GM23248 (cell line): ENCODE data around the gene KCTD2. TPM values are rescaled to one million over a fixed set of nuclear protein-coding genes. Genes with fewer than 3 reads are reported as not detected.

Experiments
- DNase-seq: peaks from one replicate; pipeline ENCODE4 v3.0.0-alpha.2; 2015
- H2AFZ ChIP-seq: fragments of 200-600 bp; sonication (generic); 2 replicates; pipeline ENCODE4 v1.6.1; 2016; ENCODE audit warnings: antibody characterized with exemption
- H3F3A ChIP-seq: fragments of 200-600 bp; sonication (generic); 2 replicates; pipeline ENCODE4 v1.6.1; 2016; ENCODE audit warnings: mild to moderate bottlenecking, antibody characterized with exemption, mixed run types; ENCODE audit not compliant: insufficient read depth
- H3K27ac ChIP-seq: fragments of 200-600 bp; sonication (generic); 2 replicates; pipeline ENCODE4 v1.5.1; 2016; ENCODE audit warnings: mild to moderate bottlenecking
- H3K27me3 ChIP-seq: fragments of 200-600 bp; sonication (generic); replicated peaks from 2 replicates; pipeline ENCODE4 v1.6.1; 2016; ENCODE audit warnings: mild to moderate bottlenecking; ENCODE audit not compliant: insufficient read depth
- H3K36me3 ChIP-seq: fragments of 200-600 bp; sonication (generic); 2 replicates; pipeline ENCODE4 v1.6.1; 2016; ENCODE audit warnings: low read depth, mild to moderate bottlenecking
- H3K4me1 ChIP-seq: fragments of 200-600 bp; sonication (generic); 2 replicates; pipeline ENCODE4 v1.6.1; 2016; ENCODE audit warnings: mild to moderate bottlenecking; ENCODE audit not compliant: insufficient read depth
- H3K4me2 ChIP-seq: fragments of 200-600 bp; sonication (generic); one replicate; pipeline ENCODE4 v1.6.1; 2016; ENCODE audit warnings: mild to moderate bottlenecking; ENCODE audit not compliant: unreplicated experiment
- H3K4me3 ChIP-seq: fragments of 200-600 bp; sonication (generic); 2 replicates; pipeline ENCODE4 v1.5.1; 2016; ENCODE audit warnings: mild to moderate bottlenecking
- H3K79me2 ChIP-seq: fragments of 200-600 bp; sonication (generic); 2 replicates; pipeline ENCODE4 v1.6.1; 2016; ENCODE audit warnings: mild to moderate bottlenecking; ENCODE audit not compliant: insufficient read depth
- H3K9ac ChIP-seq: fragments of 200-600 bp; sonication (generic); 2 replicates; pipeline ENCODE4 v1.6.1; 2016; ENCODE audit warnings: mild to moderate bottlenecking
- H3K9me2 ChIP-seq: fragments of 200-600 bp; sonication (generic); 2 replicates; pipeline ENCODE4 v1.6.1; 2016; ENCODE audit warnings: mixed run types, mild to moderate bottlenecking, moderate library complexity; ENCODE audit not compliant: insufficient read depth
- H3K9me3 ChIP-seq: fragments of 200-600 bp; sonication (generic); one replicate; pipeline ENCODE4 v1.6.1; 2017; ENCODE audit warnings: low read depth
- H4K20me1 ChIP-seq: fragments of 200-600 bp; sonication (generic); 2 replicates; pipeline ENCODE4 v1.6.0; 2016; ENCODE audit not compliant: insufficient read depth
- EZH2 ChIP-seq: fragments of 200-600 bp; sonication (generic); IDR thresholded peaks from 2 replicates; pipeline ENCODE4 v1.6.1; 2018; ENCODE audit warnings: antibody characterized with exemption, mild to moderate bottlenecking; ENCODE audit not compliant: insufficient read depth, poor library complexity, severe bottlenecking
- EZH2phosphoT487 ChIP-seq: fragments of 200-600 bp; sonication (generic); IDR thresholded peaks from 2 replicates; pipeline ENCODE4 v1.6.1; 2018; ENCODE audit warnings: antibody characterized with exemption, moderate library complexity, mild to moderate bottlenecking, low read depth; ENCODE audit not compliant: insufficient read depth
- WGBS, 2 experiments: methylation state at CpG; one replicate each; pipeline ENCODE4 v1.1.6; 2015 to 2017; ENCODE audit warnings: low lambda C conversion rate in 2 of 2, low coverage in 1 of 2; ENCODE audit errors: missing lambda C conversion rate in 2 of 2; 5-methylcytosine and 5-hydroxymethylcytosine counted together
- in situ Hi-C: fragments of 300-500 bp; cut with MboI; formaldehyde crosslinking; loops from 2 replicates; pipeline ENCODE4 v1.15.0; 2020
- polyA plus RNA-seq: library from polyadenylated mRNA; unstranded; fragments of >200 nt; fragmentation: Nextera tagmentation; extraction: Ambion mirVana; gene quantifications from 2 replicates; pipeline ENCODE4 v1.2.1, GENCODE V29; 2016
- total RNA-seq: library from RNA; depleted of rRNA; stranded (reverse); fragments of >200 nt; shearing (Covaris generic); gene quantifications from 2 replicates; pipeline ENCODE4 v1.2.3, GENCODE V29; 2014

The KCTD2 gene
- total and polyA plus RNA-seq, 2 experiments from 2014 or later, result 6.5 to 19.9 TPM

- H2AFZ ChIP-seq, result peak within 1 kb of the TSS; percentile 88
- H3K4me1 ChIP-seq, result peaks cover 9% of the 10 kb centered on the region
- 16 to 22% methylated on average over 28 to 59 of the region's 69 CpGs for WGBS, 2 experiments
- no peaks in the 10 kb centered on the region for H3K9me3 ChIP-seq
- peak within 1 kb of the TSS; percentile 82 for H3K9ac ChIP-seq
- H3K79me2 ChIP-seq, result no peaks in the 10 kb centered on the region
- H3K9me2 ChIP-seq, result no peaks in the 10 kb centered on the region
- no peak for TF ChIP-seq EZH2phosphoT487
- no peak for TF ChIP-seq EZH2
- H4K20me1 ChIP-seq, result no peaks in the 10 kb centered on the region
- peak within 1 kb of the TSS; percentile 78 for H3K4me2 ChIP-seq
- DNase-seq, result peak; percentile 74
- H3K27me3 ChIP-seq, result no peaks in the 10 kb centered on the region
- H3F3A ChIP-seq, result no peaks in the 10 kb centered on the region
- H3K27ac ChIP-seq, result peak within 1 kb of the TSS; percentile 45
- peak within 1 kb of the TSS; percentile 76 for H3K4me3 ChIP-seq
- H3K36me3 ChIP-seq, result no peaks in the 10 kb centered on the region
- in situ Hi-C loops, result no loop called here
Observed at GRCh38 chr17:75087558-75088453, 40.8 kb downstream of the KCTD2 start, which contains the start of gene SLC16A5. Gene SLC16A5, plus strand, starts transcription at chr17:75087954. Its CDS starts 5,683 bp downstream, at chr17:75093637.

- H3K9ac ChIP-seq, result peak overlapping the region; percentile 82
- no peaks in the 10 kb centered on the region for H3K9me2 ChIP-seq
- peak overlapping the region; percentile 76 for H3K4me3 ChIP-seq
- H3K4me2 ChIP-seq, result peak overlapping the region; percentile 78
- H3K27ac ChIP-seq, result peak overlapping the region; percentile 45; the same call in 1 of the 2 replicates
- no peaks in the 10 kb centered on the region for H3K27me3 ChIP-seq
- WGBS, 2 experiments, result 82 to 86% methylated on average over 10 to 11 of the region's 11 CpGs
- DNase-seq, result peak; percentile 69
- peaks cover 9% of the 10 kb centered on the region for H3K4me1 ChIP-seq
- no peaks in the 10 kb centered on the region for H4K20me1 ChIP-seq
- H3F3A ChIP-seq, result no peaks in the 10 kb centered on the region
- peak overlapping the region; percentile 88 for H2AFZ ChIP-seq
- H3K36me3 ChIP-seq, result no peaks in the 10 kb centered on the region
- in situ Hi-C loops, result no loop called here
- no peaks in the 10 kb centered on the region for H3K9me3 ChIP-seq
- TF ChIP-seq EZH2phosphoT487 (no peak), EZH2 (no peak)
- no peaks in the 10 kb centered on the region for H3K79me2 ChIP-seq
Observed at GRCh38 chr17:75088465-75089417, 41.7 kb downstream of the KCTD2 start.

GRCh38 chr17:75090871-75091854 is 44.1 kb downstream of the KCTD2 start:
- Histone ChIP-seq H3K9me3 (no peaks in the 10 kb centered on the region), H3K27ac (no peak overlapping the region), H3K27me3 (no peaks in the 10 kb centered on the region), H3K79me2 (no peaks in the 10 kb centered on the region), H3F3A (no peaks in the 10 kb centered on the region), H4K20me1 (no peaks in the 10 kb centered on the region), H3K4me1 (peaks cover 8% of the 10 kb centered on the region), H3K9me2 (no peaks in the 10 kb centered on the region), H3K36me3 (no peaks in the 10 kb centered on the region), H3K4me3 (no peak overlapping the region), H3K9ac (no peak overlapping the region), H3K4me2 (no peak overlapping the region), H2AFZ (no peak overlapping the region)
- TF ChIP-seq EZH2phosphoT487, result no peak
- no peak for TF ChIP-seq EZH2
- DNase-seq, result no peak
- WGBS, 2 experiments, result 75 to 78% methylated on average over 19 of the region's 19 CpGs
- in situ Hi-C loops, result no loop called here
